Activated T-helper 1 cell treated with Interleukin-2 at 50 U/mL for 16 hours (primary cell): ENCODE results near the gene PLIN5.

Experiments used
- DNase-seq: peaks from one replicate; pipeline ENCODE4 v3.0.0-alpha.2; 2020; ENCODE audit warnings: low read depth

Gene PLIN5

DNA sequence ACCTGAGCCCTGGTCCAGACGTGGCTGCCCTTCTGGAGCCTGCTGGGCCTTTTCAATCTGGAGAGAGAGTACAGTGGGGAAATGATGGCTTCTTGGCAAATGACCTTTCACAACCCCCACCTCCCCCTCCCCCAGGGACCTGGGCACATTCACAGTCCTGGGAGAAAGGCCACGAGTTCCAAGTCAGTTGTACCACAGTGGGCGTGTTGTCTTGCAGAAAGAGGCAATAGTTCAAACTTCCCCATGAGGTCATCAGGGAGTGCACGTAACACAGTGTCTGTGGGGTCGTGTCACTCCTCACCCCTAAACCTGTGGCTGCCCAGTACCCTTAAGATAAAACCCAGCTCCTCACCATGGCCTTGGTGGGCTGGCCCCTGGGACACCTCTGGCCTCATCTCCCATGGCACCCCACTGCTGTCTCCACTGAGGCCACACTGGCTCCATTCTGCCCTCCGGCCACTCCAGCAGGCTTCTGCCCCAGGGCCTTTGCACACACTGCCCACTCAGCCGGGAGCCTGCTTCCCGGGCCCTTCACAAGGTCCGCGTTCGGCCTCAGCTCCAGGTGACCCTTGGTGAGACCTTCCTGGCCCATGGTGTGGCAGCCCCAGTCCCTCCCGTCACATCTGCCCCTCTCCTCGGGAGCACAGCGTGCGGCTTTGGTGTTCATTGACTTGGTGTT, 30.0 kb downstream of the PLIN5 start:
- no peak for DNase-seq

DNA sequence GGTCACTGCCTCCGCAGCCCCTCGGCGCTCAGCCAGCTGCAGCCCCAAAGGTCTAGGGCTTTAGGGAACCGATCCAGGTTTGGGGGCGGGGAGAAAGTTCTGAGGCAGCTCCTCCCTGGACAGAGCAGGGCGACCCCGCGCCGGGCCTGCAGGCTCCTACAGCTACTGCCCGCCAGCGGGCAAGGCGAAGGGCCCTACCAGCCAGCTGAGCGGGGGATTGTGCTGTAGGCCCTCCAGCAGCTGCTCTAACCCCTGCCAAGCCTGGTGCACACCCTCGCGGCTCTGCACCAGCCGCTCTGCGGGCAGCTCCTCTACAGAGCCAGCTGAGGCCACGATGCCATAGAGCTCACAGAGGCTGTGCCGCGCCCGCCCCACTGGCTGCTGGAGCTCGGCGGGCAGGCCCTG, 30.7 kb downstream of the PLIN5 start:
- no peak for DNase-seq

DNA sequence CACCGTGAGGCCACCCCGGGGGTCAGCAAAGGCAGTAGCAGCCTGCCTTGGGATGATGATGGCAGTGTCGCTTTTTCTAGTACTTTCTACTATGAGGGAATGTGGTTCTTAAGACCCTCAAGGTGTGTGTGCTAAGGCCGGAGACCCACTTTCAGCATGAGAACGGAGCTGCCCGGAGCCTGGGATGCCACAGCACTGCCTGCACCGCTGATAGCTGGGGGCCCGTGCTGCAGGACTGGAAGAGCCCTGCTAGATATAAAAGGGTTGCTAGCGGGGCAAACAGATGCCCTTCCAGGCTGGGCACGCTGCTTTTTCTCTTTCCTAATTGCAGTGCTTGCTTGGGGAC, 31.2 kb downstream of the PLIN5 start:
- no peak for DNase-seq

DNA sequence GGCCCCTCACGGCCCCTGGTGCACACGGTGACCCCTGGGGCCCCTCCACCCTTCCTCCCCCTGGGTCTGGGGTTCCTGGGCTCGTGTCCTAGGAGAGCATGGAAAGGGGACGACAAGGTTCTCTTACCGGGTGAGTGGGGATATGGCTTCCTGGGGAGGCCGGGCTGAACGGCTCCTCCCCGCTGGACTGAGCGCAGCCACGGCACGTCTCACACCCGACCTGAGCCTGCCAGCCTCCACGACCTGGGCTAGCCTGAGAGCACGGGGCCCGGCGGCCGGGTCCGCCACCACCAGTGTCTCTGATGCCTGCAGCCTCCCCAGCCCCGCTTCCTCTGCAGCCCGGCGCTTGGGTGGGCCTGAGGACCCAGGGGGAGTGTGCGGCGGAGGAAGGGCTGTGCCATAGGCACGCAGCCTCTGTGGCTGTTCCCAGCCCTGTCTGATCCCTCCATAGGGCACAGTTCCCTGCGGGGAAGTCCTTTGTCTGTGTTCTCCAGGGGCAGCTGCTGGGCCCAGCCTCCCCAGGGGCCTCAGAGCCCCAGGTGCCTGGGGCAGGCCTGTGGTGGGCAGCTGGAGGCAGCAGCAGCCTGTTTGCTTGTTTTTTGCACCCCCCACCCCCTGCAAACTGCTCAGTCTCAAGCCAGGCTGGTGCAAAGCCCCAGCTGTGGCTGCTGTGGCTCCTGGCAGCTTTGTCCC, 31.7 kb downstream of the PLIN5 start:
- no peak for DNase-seq

DNA sequence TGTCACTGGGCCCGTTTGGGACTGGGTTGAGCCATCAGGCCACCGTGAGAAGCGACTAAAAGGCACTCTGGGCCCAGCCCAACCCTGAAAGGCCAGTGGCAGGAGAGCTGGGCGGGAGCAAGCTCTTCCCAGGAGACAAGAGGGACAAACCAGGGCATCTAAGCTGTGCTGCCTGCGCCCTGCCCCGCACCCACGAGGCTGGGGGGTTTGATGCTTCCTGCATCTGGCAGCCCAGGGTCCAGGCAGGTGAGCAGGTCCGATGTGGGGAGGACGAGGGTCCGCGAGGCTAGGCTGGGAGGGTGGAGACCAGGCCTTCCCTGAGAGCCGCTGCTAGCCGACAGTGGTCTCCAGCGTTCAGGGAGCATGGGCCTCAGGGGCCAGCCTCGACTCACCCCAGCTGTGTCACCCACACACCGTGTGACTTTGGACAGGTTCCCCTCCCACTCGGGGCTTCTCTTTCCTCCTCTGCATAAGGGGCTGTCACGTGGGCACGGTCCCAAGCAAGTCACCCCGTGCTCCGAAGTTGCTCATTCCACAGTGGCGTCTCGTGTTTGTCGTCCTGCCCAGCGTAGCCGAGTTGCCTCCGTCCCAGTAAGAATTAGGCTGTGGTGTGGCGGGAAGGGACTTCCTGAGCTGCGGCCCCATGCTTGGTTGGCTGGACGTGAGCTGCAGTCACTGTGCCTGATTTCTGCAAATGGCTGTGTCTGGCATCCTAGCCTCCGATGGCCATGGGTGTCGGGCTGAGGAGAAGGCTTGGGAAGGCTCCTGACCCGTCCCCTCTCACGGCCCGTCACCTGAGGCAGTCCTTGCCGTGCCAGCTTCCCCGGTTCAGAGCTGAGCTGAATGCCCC, 32.5 kb downstream of the PLIN5 start:
- DNase-seq = no peak

DNA sequence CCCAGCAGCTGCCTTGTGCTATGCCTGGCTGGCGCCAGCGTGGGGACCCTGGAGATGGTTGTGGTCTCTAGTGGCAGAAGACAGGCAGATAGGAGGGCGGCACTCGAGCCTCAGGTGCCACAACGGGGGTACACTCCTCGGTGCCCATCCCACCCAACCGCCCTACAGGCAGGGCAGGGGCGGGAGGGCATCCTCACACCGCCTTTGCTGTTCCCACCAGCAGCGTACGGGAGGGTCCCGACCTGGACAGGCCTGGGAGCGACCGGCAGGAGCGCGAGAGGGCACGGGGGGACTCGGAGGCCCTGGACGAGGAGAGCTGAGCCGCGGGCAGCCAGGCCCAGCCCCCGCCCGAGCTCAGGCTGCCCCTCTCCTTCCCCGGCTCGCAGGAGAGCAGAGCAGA, 33.3 kb downstream of the PLIN5 start:
- DNase-seq = no peak

DNA sequence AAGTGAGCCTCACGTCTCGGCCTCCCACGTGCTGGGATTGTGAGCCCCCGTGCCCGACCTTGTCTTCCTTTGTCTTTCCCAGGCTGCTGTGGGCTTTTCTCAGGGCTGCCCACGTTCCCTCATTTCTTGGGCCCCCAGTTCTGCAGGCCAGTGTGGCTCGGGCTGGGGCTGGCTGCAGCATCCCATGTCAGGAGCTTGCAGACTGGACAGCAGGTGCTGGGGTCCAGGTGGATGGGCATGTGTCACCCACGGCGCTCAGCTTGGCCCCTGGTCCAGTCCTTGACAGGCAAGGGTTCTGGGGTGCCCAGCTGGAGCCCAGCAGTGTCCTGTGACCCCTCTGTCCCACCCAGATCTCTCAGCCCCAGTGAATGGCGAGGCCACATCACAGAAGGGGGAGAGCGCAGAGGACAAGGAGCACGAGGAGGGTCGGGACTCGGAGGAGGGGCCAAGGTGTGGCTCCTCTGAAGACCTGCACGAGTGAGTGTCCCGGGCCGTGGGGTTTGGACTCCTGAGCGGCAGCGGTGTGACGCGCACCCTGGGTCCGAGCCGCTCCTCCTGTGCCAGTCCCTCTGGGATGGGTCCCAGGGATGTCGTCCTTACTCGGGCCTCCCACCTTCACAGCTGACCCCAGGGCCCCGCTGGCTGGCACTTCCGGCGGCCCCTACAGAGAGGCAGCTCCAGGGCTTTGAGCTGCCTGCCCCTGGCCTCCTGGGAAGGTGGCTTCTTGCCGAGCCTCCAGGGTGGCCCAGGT, 34.0 kb downstream of the PLIN5 start:
- DNase-seq = no peak

DNA sequence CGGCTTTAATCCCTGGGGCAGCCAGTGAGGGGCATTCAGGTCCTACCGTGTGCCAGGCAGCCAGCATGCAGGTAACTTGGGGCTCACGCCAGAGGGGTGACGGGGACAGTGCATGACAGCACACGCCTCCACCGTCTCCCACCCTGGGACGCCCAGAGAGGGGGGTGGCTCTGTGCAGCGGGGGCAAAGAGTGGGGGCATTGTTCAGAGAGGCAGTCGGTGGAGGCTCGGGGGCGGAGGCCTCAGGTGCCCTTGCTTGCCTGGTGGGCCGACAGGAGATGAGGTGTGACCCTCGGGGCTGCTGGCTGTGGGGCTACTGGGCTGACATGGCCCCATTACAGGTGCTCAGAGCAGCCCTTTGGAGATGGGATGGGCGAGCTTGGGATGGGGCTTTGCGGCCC, 35.2 kb downstream of the PLIN5 start:
- no peak for DNase-seq

DNA sequence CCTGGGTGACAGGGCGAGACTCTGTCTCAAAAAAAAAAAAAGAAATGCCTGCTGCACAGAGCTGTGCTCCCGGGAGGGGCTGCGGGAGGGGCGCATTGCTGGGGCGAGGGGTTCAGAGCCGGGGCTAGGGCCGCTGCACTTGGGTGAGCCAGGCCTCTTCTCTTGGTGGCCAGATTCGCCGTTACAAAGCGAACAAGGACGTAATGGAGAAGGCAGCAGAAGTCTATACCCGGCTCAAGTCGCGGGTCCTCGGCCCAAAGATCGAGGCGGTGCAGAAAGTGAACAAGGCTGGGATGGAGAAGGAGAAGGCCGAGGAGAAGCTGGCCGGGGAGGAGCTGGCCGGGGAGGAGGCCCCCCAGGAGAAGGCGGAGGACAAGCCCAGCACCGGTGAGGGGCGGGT, 35.7 kb downstream of the PLIN5 start:
- no peak for DNase-seq

DNA sequence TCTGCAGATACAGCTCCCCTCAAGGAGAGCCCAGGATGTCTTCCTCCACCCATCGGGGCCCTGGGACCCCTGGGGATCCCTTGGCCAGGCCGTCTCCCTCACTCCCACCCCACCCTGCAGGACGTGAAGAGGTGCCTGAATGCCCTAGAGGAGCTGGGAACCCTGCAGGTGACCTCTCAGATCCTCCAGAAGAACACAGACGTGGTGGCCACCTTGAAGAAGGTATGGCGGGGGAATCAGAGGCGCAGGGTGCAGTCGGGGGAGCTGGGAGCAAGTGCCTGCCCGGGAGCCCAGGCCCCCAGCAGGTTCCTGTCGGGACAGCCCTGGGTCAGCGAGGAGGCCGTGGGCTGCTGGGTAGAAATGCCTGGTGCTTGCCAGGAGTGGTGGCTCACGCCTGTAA, 36.3 kb downstream of the PLIN5 start:
- DNase-seq = no peak

DNA sequence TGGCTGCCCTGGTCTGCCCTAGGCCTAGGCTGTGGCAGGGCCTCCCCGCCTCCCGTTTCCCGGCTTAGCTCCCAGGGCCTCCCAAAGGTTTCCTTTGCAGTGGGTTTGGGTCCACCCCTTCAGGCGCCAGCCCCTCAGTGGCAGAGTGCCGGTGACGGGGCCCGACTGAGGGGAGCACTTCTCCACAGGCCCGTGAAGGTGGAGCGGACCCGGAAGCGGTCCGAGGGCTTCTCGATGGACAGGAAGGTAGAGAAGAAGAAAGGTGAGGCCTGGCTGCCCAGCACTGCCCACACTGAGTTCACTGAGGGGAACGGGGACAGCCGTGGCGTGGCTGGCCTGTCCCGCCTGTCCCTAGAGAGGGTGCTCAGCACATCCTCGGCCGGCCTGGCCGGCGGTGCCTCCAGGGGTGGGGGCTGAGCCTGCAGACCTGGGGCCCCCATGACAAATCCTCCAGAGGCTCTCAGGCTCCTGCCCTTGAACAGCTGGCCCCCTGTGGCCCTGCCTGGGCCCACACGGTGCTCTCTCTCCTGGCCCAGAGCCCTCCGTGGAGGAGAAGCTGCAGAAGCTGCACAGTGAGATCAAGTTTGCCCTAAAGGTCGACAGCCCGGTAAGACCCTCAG, 37.1 kb downstream of the PLIN5 start:
- no peak for DNase-seq

DNA sequence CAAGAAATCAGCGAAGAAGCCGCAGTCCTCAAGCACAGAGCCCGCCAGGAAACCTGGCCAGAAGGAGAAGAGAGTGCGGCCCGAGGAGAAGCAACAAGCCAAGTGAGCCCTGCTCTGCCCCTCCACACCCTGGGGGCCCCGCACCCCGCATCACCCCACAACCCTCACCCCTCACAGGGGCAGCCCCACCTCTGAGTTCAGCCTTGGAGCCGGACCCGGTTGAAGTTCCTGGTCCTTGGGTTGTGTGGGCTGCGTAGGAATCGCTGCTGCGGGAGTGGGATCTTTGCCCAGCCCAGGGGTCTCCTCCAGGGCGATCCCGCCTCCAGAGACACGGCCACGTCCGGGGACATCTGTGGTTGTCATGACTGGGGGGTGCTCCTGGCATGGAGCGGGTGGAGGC, 38.7 kb downstream of the PLIN5 start:
- DNase-seq = no peak

DNA sequence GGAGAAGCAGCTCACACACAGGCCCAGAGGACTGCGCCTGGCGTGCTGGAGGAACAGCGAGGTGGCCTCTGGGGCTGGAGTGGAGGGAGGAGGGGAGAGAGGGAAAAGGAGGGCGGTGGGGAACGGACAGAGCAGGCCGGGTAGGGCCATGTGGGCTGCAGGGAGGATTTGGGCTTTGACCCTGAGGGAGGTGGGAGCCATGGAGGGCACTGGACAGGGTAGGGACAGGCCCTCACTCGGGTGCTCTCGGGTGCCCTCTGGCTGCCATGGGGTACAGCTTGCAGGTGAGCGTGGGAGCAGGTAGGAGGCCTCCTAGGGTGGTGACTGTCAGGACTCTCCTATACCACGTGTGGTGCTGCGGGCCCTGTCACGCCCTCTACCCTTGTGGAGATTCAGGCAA, 39.6 kb downstream of the PLIN5 start:
- no peak for DNase-seq

DNA sequence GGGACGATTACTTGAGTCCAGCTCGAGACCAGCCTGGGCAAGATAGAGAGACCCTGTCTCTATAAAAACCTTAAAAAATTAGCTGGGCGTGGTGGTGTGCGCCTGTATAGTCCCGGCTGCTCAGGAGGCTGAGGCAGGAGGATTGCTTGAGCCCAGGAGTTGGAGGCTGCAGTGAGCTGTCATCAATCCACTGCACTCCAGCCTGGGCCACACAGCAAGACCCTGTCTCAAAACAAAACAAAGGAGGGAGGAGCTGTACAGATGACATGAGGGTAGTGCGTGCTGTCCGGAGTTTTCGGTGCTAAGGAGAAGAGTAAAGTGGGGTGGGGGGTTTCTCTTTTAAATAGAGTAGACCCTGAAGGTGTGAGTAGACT, 40.3 kb downstream of the PLIN5 start:
- no peak for DNase-seq

DNA sequence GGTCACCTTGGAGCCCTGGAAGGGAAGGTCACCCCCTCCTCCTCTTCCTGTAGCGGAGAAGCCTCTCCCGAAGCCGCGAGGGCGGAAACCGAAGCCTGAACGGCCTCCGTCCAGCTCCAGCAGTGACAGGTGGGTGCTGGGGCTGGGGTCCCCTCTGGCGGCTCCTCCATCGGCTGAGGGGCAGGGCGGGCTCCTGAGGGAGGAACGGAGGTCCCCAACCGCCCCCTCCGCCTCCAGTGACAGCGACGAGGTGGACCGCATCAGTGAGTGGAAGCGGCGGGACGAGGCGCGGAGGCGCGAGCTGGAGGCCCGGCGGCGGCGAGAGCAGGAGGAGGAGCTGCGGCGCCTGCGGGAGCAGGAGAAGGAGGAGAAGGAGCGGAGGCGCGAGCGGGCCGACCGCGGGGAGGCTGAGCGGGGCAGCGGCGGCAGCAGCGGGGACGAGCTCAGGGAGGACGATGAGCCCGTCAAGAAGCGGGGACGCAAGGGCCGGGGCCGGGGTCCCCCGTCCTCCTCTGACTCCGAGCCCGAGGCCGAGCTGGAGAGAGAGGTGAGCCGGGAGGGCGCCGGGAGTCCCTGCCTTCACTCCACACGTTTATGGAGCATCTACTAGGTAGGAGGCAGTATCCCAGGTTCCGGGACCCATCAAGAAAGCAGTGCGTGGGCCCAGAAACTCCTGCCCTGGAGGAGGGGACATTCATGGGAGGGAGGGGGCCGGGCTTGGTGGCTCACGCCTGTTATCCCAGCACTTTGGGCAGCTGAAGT, 40.9 kb downstream of the PLIN5 start:
- DNase-seq = no peak

DNA sequence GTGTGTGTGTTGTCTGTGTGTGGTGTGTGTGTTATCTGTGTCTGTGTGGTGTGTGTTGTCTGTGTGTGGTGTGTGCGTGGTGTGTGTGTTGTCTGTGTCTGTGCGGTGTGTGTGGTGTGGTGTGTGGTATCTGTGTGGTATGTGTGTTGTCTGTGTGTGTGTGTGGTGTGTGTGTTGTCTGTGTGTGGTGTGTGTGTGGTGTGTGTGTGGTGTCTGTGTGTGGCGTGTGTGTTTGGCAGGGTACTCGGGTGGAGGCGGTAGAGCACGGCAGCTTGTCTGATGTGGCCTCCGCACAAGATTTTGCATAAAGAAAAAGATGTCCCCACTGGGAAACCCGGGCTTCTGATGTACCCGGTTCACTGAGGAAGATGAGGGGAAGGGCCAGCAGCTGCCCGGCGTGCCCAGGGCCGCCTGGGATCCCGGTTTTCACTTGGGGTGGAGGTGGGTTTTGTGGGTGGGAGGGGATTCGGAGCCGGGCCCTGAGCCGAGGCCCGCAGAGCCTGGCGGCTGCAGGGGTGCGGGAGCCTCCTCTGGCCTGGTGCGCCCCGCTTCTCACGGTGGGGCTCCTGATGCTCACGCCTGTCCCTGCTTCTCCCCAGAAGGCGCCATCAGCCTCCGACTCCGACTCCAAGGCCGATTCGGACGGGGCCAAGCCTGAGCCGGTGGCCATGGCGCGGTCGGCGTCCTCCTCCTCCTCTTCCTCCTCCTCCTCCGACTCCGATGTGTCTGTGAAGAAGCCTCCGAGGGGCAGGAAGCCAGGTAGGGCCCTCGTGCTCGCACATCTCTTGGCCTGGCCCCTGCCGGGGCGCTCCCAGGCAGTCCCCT, 41.7 kb downstream of the PLIN5 start:
- no peak for DNase-seq

DNA sequence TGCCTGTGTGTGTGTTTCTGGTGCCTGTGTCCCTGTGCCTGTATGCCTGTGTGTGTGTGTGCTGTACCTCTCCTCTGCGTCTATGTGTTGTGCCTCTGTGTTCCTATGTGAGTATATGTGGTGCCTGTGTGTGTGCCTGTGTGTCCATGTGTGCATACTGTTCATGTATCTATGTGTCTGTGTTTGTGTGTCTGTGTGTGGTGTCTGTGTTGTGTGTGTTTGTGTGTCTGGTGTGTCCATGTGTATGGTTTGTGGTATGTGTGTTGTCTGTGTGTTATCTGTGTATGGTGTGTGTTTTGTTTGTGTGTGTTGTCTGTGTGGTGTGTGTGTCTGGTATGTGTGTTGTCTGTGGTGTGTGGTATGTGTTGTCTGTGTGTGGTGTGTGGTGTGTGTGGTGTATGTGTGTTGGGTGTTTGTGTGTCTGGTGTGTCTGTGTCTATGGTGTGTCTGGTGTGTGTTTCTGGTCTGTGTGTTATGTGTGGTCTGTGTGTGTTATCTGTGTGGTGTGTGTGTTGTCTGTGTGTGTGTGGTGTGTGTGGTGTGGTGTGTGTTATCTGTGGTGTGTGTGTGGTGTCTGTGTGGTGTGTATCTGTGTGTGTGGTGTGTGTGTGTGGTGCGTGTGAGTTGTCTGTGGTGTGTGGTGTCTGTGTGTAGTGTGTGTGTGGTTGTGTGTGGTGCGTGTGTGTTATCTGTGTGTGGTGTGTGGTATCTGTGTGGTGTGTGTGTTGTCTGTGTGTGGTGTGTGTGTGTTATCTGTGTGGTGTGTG, 42.5 kb downstream of the PLIN5 start:
- no peak for DNase-seq

DNA sequence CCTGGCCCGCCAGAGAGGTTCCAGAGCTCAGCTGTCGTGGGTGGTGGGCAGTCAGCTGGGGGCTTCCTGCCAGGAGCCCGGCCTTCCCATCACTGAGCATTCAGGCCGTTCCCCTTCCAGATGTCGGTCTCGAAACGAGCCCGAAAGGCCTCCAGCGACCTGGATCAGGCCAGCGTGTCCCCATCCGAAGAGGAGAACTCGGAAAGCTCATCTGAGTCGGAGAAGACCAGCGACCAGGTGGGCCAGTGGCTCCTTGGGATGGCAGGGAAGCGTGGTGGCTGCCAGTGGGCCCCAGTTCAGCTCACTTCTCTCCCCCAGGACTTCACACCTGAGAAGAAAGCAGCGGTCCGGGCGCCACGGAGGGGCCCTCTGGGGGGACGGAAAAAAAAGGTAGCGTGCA, 43.6 kb downstream of the PLIN5 start:
- no peak for DNase-seq

DNA sequence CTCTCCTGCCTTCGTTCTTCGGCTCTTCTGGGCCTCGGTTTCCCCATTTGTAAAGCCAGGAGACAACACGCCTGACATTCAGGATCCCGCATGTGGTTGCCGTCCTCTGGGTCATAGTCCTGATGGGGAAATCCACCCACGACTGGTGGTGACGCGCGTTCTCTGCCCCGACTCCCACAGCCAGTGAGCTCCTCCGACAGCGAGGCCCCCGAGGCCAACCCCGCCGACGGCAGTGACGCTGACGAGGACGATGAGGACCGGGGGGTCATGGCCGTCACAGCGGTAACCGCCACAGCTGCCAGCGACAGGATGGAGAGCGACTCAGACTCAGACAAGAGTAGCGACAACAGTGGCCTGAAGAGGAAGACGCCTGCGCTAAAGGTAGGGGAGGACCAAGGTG, 46.5 kb downstream of the PLIN5 start:
- no peak for DNase-seq

DNA sequence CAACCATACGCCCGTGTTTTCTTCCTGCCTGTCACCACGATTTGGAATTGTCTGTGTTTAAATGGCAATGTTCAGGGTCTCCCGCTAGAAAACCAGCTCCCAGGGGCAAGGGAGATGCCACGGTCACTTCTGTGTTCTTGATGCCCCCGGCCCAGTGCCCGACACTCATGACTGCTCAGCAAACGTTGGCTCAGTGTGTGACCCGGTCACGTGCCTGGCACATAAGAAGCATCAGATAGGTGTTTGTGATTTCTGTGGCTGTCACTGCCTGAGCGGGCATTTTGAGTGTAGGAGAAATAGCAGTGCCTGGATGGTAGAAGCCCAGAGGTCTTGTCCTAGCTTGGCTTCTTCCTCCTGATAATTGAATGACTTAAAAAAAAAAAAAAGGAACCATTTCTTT, 47.5 kb downstream of the PLIN5 start:
- no peak for DNase-seq
